HG03558 (cell line): Measurements from ENCODE around the gene TDRD3.

Experiments used
- ATAC-seq: cut with Tn5 transposase; IDR thresholded peaks from one replicate; pipeline ENCODE4 v1.9.1; 2021; ENCODE audit warnings: moderate number of reproducible peaks; ENCODE audit not compliant: unreplicated experiment; ENCODE audit errors: extremely low read depth

Gene TDRD3

DNA sequence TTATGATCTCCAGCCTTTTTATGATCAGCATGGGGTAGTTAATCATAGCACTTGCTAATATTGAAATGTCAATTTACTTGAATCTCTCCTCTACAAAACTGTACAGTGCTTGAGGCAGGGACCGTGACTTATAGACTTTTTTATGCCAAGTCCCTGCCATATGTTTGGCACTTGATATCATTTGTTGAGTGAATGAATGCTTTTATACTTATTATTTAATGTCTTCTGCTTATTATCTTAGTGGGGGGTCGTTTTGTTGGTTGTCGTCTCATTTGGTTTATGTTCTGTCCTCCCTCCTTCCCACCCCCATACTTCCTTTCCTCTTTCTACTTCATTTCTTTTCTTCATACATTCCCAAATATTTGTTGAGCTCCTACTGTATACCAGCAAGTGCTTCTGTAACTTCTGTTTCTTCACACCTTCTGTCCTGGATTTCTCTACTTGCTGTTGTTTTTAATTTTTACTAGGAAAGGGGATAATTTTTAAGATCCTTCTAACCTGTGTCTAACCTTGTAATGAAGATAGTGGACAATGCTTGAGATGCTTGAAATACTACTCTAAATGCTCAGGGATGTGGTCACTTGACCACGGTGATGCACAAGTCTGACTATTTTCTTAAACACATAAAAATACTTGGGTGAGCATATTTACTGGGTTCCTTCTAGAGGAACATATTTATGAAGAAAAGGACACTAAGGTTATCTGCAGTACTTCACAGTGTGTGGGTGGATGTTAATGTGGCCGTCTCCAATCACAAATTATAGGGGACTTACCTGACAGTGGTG, 223.8 kb downstream of the TDRD3 start:
- no peak for ATAC-seq

DNA sequence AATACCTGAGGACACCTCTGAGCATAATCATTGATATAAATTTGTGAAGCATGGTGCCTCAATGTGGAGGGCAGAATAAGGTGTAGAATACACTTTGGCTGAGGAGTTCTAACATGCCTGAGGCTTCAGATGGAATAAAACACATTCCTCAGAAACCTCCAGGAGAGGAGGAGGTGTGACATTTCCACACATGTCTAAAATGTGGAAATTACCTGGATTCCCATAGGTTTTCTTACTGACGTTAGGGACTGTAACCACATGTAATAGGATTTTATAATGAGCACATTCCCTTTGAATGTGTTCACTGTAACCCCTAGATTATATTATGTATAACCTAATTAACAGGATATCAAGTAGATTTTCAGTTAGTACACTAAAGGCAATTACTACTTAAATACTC, 226.1 kb downstream of the TDRD3 start:
- no peak for ATAC-seq
